Caki2 (cell line): ENCODE measurements around the gene KLK11. TPM values are rescaled to one million over a fixed set of nuclear protein-coding genes. Genes with fewer than 3 reads are reported as not detected.
"Not testable (repeated sequence)": the region's sequence is repeated elsewhere in the genome, so short reads cannot be mapped to it uniquely, and the experiment has no call there.

Experiments
- DNase-seq: peaks from one replicate; pipeline ENCODE4 v3.0.0-alpha.2; 2015; ENCODE audit warnings: low read depth
- in situ Hi-C: cut with HindIII; loops from 2 replicates; pipeline ENCODE4 v1.10.0; 2016; ENCODE audit warnings: low sequenced_read_pairs, low pct_unique_long_range_greater_than_20kb, mixed read lengths
- total RNA-seq: library from RNA; depleted of rRNA; stranded (reverse); fragments of >200 nt; shearing (Covaris generic); gene quantifications from 2 replicates; pipeline ENCODE4 v1.2.3, GENCODE V29; 2014; ENCODE audit warnings: low replicate concordance

Gene KLK11
- total RNA-seq, 1 experiment from 2014 or later = not detected

DNA sequence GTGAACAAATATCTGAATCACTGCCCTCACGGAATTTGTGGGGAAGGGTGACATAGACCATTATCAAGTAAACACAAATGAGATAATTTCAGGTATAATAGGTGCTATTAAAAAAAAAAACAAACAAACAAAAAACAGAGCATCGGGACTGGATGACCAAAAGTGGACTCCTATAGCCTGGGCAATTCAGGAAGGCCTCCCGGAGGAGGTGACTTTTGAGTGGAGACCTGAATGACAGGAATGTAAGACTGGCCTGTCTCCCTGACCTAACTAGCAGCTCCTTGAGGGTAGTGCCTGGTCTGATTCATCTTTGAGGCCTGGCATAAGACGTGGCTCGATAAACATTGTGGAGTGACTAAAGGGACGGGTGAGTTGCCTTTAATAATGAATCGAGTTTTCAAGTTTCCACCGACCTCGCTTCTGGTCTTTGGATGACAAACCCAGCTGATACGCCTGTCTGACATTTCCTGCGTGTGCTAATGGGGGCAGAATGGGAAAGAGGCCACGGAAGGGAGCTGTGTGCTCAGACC lies 13.7 kb downstream of the KLK11 start:
- no peak for DNase-seq
- in situ Hi-C loops = no loop called here

DNA sequence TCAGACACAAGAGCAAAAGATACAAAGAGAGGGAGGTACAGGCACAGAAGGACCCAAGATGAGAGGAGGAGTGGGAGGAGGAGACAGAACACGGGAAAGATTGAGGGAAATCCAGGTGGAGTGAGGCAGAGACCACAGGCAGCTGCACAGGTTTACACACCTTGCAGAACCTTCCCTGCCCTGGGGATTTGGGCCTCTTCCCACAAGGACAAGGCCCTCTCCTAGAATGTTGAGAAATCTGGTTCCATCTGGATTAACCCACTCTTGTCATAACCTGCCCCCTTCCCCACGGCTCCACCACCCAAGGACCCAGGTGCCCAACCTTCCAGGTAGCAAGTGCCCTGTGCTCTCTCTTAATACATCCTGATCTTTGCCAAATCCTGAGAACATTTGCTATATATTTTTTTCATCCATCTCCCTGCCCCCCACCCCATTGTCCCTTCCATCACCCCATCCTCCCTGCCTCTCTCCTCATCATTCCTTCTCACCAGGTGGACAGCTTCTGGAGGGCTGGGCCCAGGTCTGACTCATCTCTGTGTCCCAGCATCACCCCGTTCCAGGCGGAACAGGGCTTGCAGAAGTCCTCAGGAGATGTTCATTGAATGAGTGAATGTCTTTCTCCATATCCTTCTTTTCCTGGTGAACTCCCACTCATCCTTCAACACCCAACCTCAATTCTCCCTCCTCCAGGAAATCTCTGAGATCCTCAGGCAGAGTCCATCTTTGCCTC lies 16.2 kb downstream of the KLK11 start:
- no peak for DNase-seq
- in situ Hi-C loops = no loop called here

DNA sequence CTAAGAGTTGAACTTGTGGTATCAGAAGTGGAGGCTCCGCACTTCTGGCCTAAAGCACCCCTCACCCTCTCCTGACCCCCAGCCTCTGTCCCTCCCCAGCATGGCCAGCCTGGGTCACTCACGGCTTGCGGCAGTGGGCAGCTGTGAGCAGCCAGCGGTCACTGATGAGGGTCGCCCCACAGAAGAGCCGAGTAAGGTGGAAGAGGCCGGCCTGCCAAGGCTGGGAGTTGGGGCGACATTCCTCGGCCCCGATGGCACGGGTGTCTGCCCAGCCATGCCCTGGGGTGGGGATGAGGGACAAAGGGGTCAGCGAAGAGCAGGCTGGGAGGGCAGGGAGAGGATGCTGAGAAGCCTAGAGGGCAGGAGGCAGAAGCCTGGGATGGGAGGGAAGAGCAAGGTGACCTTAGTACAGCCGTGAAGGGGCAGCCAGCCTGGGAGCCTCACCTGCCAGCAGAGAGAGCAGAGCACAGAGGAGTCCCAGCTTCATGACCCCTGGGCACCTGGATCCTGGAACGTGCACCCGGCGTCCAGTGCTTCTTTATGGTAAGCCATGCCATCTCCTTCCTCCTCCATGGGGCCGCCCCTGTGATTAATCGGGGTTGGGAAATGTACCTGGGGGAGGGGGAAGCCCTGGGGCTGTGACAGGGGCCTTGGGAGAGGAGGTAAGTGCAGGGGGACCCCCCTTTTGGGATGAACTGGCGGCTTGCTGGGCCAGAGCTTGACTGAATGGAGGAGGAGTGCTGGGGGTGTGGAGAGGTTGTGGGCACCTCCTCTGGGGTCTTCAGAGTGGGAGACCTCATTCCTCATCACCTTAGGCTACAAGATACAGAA lies 17.1 kb downstream of the KLK11 start:
- DNase-seq = no peak
- in situ Hi-C loops = no loop called here

GRCh38 chr19:51007488-51007887 lies 18.9 kb downstream of the KLK11 start:
- in situ Hi-C loops = no loop called here
- DNase-seq = no peak

GRCh38 chr19:51006406-51006805 lies 20.0 kb downstream of the KLK11 start:
- in situ Hi-C loops = no loop called here
- DNase-seq = no peak

- in situ Hi-C loops = no loop called here
- DNase-seq = no peak
Measured at GRCh38 chr19:51005248-51005647, 21.2 kb downstream of the KLK11 start.

DNA sequence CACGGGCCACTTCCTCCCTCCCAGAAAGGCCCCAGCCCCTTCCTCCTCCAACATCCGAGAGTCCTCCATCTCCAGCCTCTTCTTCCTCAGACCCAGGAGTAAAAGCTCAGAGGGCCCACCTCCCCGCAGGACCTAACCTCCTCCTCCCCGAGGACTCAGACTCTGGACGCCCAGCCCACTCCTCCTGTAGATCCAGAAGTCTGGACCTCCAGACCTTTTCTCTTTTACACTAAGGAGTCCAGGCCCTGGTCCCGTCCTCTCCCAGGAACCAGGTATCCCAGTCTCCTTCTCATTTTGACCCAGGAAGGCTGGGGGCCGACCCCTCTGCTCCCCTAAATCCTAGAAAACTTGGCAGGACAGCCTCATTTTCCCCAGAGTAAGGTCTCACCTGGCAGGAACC lies 23.1 kb downstream of the KLK11 start:
- in situ Hi-C loops = no loop called here
- DNase-seq = no peak

DNA sequence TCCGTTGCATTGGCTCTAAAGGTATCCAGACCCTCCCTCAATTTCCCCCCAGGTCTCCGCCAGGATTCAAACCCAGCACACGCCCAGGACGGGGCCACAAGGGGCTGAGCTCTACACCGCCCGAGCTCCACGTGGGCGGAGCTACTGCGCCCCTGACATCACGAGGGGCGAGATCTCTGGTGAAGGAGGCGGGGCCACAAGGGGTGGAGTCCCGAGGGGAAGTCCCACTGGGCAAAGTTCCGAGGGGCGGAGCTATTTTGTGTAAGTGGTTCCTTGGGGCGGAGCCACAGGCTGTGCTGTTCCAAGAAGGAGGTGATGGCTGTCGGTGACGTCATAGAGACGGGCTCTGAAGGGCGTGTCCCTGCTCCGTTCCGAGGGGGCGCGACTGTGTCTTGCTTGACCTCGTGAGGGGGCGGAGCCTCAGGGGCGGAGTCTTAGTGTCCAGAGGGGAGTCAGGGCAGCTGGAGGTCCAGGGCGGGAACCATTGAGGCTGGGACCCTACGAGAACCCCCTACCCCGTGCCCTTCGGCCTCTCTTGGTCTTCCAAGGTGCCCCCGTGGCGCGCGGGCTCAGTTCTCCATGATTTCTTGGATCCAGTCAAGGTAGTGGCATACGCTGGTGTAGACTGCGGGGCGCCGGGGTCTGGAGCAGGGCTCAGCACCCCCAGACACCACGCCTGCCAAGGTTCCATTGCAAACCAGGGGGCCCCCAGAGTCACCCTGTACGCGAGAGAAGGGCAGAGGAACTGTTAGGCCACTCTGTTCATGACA lies 23.7 kb downstream of the KLK11 start:
- DNase-seq = peak; percentile 98
- in situ Hi-C loops = no loop called here

GRCh38 chr19:51002089-51002532 lies 24.3 kb downstream of the KLK11 start:
- DNase-seq = no peak
- in situ Hi-C loops = no loop called here

GRCh38 chr19:51001515-51001914 lies 24.9 kb downstream of the KLK11 start, which contains the start of gene KLK8:
TSS of gene KLK8 (minus strand) at chr19:51001604. CDS start at chr19:51001167, 437 bp downstream.
- DNase-seq = no peak
- in situ Hi-C loops = no loop called here

- no peak for DNase-seq
- in situ Hi-C loops = no loop called here
Measured at GRCh38 chr19:51000981-51001380, 25.4 kb downstream of the KLK11 start.

- DNase-seq = no peak
- in situ Hi-C loops = no loop called here
Measured at GRCh38 chr19:51000426-51000825, 26.0 kb downstream of the KLK11 start.

DNA sequence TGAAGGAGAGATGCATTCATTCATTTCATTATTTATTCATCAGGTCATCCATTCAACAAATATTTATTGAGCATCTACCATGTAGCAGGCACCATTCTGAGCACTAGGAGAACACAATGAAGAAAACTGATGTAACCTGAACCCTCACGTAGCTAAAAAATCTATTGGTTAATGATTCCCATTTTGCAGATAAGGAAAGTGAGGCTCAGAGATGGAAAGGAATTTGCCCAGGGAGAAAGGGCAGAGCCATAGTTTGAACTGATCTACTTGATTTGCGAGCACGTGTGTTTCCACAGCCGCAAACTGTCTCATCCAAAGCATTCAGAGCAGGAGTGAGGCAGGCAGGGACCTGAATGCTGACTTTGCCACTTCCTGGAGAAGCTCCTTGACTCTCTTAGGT lies 27.7 kb downstream of the KLK11 start:
- no peak for DNase-seq
- in situ Hi-C loops = no loop called here

DNA sequence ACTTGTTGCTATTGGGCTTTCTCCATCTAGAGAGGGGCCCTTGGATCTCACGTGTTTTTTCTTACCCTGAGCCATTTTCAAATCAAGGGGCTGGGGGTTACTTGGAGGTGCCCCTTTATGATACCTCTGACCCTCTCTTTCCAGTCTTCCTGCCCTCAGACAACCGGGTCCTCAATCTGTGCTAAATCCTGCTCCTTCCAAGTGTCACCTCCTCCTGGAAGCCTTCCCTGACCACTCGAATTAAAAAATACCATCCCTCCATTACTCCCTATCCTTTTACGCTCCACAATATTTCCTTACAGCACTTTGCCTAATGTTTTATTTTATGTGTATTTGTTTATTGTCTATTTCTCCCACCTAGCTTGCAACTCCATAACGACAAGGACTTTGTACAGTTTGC lies 28.4 kb downstream of the KLK11 start:
- no peak for DNase-seq
- in situ Hi-C loops = no loop called here

DNA sequence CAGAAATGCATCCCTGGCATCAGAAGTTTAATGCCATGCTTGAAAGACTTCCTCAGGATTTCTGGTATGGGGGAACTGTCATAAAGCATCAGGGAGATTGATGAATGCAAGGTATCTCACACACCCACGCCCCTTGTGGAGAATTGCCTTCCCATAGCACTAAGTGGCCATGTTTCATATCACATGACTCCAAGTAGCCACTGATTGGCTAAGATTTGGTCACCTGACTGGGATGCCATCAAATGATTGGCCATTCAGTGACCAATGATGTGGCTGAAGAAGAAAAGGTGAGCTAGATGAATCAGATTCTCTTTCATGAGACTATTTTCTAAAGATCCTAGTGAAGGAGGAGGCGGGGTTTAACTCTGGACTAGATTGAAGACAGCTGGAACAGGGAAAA lies 32.3 kb downstream of the KLK11 start:
- in situ Hi-C loops = no loop called here
- peak; percentile 71 for DNase-seq

GRCh38 chr19:50992666-50993035 lies 33.8 kb downstream of the KLK11 start:
- in situ Hi-C loops = no loop called here
- DNase-seq = peak; percentile 54

DNA sequence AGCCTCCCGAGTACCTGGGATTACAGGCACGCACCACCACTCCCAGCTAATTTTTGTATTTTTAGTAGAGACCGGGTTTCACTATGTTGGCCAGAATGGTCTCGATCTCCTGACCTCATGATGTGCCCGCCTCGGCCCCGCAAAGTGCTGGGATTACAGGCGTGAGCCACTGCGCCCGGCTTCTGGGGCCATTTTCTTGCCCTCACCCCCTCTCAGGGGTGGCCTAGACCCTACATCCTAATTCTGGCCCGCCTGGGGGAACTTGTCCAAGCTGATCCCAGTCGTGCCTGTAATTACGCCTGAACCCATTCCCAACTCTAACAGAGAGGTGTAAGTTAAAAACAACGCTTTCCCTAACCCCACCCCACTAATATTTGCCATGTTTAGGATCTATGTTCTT lies 42.0 kb downstream of the KLK11 start:
- DNase-seq, in situ Hi-C loops: not testable (repeated sequence)

GRCh38 chr19:50983625-50984292 lies 42.7 kb downstream of the KLK11 start, which contains the start of gene KLK7:
TSS of gene KLK7 (minus strand) at chr19:50983917. CDS start at chr19:50982399, 1,518 bp downstream.
- no peak for DNase-seq
- in situ Hi-C loops = no loop called here
